ENCODE data around the gene GBX2. TPM values are rescaled to one million over a fixed set of nuclear protein-coding genes. Genes with fewer than 3 reads are reported as not detected.

The GBX2 gene
- total and polyA plus RNA-seq, 9 of the 15 experiments (the other 6 are each of a cell fraction or from before 2014, with no cell fraction given) = 0.03 to 0.53 (median 0.27) TPM; not detected in 1

- intact Hi-C loops (cut with micrococcal nuclease) = no loop called here
- H3K79me2 ChIP-seq (ENCODE audit: control insufficient read depth, insufficient read depth, low read length) = no peaks in the 10 kb centered on the region
- in situ Hi-C loops (cut with MboI) = loop anchor here (5.0 kb wide), 1 partner anchor 399 kb away; no protein-coding TSS in a partner anchor
Observed at GRCh38 chr2:236176417-236176816, 8.2 kb upstream of the GBX2 start.

More at GRCh38 chr2:236176417-236176816, 8.2 kb upstream of the GBX2 start:
- ChIA-PET POLR2A (no interaction called here), CTCF (ENCODE audit: low intra/inter-chr PET ratio) (no interaction called here)
- Histone ChIP-seq H3K9me3 (replicated peaks; ENCODE audit: control insufficient read depth, insufficient read depth, low read depth, low read length) (no peaks in the 10 kb centered on the region), H3K4me1 (replicated peaks in 1 of 2; ENCODE audit: control insufficient read depth in 2 of 2, insufficient read depth in 2 of 2, low read length in 2 of 2) (peaks cover 2 to 20% of the 10 kb centered on the region in 2 experiments; a peak in 4 of 5 replicates), H3K4me3 (no peak overlapping the region), H4K20me1 (replicated peaks; ENCODE audit: control insufficient read depth, insufficient read depth, low read length) (no peaks in the 10 kb centered on the region), H3K27ac (ENCODE audit: extremely low read depth, low read depth, low read length) (no peak overlapping the region), H3K9me1 (ENCODE audit: control insufficient read depth, insufficient read depth, low read length) (no peaks in the 10 kb centered on the region), H3K4me2 (ENCODE audit: insufficient read depth, low read length) (no peak overlapping the region), H3K27me3 (ENCODE audit: control insufficient read depth in 2 of 2, insufficient read depth in 2 of 2, low read length in 2 of 2) (no peaks in the 10 kb centered on the region), H3K36me3 (ENCODE audit: control insufficient read depth, insufficient read depth, low read length) (no peaks in the 10 kb centered on the region), H3K9ac (ENCODE audit: insufficient read depth in 1 of 2, low read depth in 2 of 2, low read length in 2 of 2) (no peak overlapping the region), H2AFZ (ENCODE audit: low read depth, low read length) (no peak overlapping the region)
- FAIRE-seq (no peak), DNase-seq (ENCODE audit: extremely low read depth in 1 of 4, low spot score in 3 of 4) (peak; percentile 59 to 66 (median 63)), ATAC-seq (peak; percentile 83)
- BruUV-seq (replicated peaks) = no TSS peak
- 8% methylated on average over 6 of the region's 7 CpGs for WGBS (ENCODE audit: insufficient coverage, low coverage, missing lambda C conversion rate)
- peak; percentile 66 to 85 (median 80) for TF ChIP-seq CTCF (IDR thresholded peaks at IDR 0.05 in 2 of 3, conservative IDR thresholded peaks at IDR 0.05 in 1 of 3; ENCODE audit: insufficient read depth in 2 of 3, low read depth in 1 of 3, low read length in 3 of 3)
- no peak for TF ChIP-seq MTA1 (IDR thresholded peaks at IDR 0.05; ENCODE audit: borderline replicate concordance)
- peak in 1 of 2 experiments; percentile 38; a peak in 1 of 4 replicates for TF ChIP-seq RAD21 (CRISPR knock-in tag; conservative IDR thresholded peaks at IDR 0.05 in 1 of 2, IDR thresholded peaks at IDR 0.05 in 1 of 2)
- TF ChIP-seq E2F6 (IDR thresholded peaks at IDR 0.05; ENCODE audit: borderline replicate concordance in 1 of 2, extremely low read depth in 1 of 2, insufficient read depth in 1 of 2, insufficient read length in 1 of 2, low read depth in 1 of 2, low read length in 1 of 2, poor library complexity in 1 of 2, severe bottlenecking in 1 of 2) = peak in 1 of 2 experiments; percentile 29
- no peak for TF ChIP-seq FOSL1 (tag; conservative IDR thresholded peaks at IDR 0.05)

Measured in K562 (cell line).